ENCODE measurements around the gene OSER1. TPM values are rescaled to one million over a fixed set of nuclear protein-coding genes. Genes with fewer than 3 reads are reported as not detected.

OSER1 gene
- total RNA-seq, 1 experiment from 2014 or later: 24.3 TPM

DNA sequence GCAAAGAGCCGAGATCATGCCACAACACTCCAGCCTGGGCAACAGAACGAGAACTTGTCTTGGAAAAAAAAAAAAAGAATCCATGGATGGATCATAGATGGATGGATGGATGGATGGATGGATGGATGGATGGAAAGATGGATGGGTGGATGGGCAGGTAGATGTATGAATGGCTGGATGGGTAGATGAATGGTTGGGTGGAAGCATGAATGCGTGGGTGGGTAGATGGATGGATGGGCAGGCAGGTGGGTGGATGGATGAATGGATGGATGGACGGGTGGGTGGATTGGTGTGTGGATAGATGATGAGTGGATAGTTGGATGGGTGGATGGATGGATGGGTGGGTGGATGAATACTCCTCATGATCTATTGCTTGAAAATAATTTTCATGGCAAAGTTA, 25.0 kb downstream of the OSER1 start:
- no peaks in the 10 kb centered on the region; the same call in 1 of the 2 replicates for H3K27me3 Mint-ChIP-seq (ENCODE audit: low read depth)
- H3K36me3 Mint-ChIP-seq: no peaks in the 10 kb centered on the region
- H3K4me3 Mint-ChIP-seq: no peak overlapping the region
- ChIA-PET CTCF (interaction anchor here (0.8 kb wide), 1 partner anchor 69 kb away, joined by 3 read pairs; no protein-coding TSS in a partner anchor), POLR2A (no interaction called here)
- DNase-seq (ENCODE audit: low spot score) (no peak), ATAC-seq (no peak)
- H3K27ac Mint-ChIP-seq: no peak overlapping the region
- H3K4me1 Mint-ChIP-seq: peaks cover 21% of the 10 kb centered on the region
- H3K9me3 Mint-ChIP-seq: no peaks in the 10 kb centered on the region
- TF ChIP-seq ZNF671 (CRISPR knock-in tag; IDR thresholded peaks at IDR 0.05) (no peak), ETV6 (CRISPR knock-in tag; IDR thresholded peaks at IDR 0.05) (no peak), FOXJ3 (CRISPR knock-in tag; IDR thresholded peaks at IDR 0.05; ENCODE audit: borderline replicate concordance) (no peak), KAT7 (CRISPR knock-in tag; IDR thresholded peaks at IDR 0.05; ENCODE audit: borderline replicate concordance) (no peak), FOXP1 (CRISPR knock-in tag; IDR thresholded peaks at IDR 0.05; ENCODE audit: borderline replicate concordance) (no peak)
- TF ChIP-seq, protein P1, sequence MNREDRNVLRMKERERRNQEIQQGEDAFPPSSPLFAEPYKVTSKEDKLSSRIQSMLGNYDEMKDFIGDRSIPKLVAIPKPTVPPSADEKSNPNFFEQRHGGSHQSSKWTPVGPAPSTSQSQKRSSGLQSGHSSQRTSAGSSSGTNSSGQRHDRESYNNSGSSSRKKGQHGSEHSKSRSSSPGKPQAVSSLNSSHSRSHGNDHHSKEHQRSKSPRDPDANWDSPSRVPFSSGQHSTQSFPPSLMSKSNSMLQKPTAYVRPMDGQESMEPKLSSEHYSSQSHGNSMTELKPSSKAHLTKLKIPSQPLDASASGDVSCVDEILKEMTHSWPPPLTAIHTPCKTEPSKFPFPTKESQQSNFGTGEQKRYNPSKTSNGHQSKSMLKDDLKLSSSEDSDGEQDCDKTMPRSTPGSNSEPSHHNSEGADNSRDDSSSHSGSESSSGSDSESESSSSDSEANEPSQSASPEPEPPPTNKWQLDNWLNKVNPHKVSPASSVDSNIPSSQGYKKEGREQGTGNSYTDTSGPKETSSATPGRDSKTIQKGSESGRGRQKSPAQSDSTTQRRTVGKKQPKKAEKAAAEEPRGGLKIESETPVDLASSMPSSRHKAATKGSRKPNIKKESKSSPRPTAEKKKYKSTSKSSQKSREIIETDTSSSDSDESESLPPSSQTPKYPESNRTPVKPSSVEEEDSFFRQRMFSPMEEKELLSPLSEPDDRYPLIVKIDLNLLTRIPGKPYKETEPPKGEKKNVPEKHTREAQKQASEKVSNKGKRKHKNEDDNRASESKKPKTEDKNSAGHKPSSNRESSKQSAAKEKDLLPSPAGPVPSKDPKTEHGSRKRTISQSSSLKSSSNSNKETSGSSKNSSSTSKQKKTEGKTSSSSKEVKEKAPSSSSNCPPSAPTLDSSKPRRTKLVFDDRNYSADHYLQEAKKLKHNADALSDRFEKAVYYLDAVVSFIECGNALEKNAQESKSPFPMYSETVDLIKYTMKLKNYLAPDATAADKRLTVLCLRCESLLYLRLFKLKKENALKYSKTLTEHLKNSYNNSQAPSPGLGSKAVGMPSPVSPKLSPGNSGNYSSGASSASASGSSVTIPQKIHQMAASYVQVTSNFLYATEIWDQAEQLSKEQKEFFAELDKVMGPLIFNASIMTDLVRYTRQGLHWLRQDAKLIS (CRISPR knock-in tag; IDR thresholded peaks at IDR 0.05; ENCODE audit: borderline replicate concordance): no peak
- TF ChIP-seq, protein P2, sequence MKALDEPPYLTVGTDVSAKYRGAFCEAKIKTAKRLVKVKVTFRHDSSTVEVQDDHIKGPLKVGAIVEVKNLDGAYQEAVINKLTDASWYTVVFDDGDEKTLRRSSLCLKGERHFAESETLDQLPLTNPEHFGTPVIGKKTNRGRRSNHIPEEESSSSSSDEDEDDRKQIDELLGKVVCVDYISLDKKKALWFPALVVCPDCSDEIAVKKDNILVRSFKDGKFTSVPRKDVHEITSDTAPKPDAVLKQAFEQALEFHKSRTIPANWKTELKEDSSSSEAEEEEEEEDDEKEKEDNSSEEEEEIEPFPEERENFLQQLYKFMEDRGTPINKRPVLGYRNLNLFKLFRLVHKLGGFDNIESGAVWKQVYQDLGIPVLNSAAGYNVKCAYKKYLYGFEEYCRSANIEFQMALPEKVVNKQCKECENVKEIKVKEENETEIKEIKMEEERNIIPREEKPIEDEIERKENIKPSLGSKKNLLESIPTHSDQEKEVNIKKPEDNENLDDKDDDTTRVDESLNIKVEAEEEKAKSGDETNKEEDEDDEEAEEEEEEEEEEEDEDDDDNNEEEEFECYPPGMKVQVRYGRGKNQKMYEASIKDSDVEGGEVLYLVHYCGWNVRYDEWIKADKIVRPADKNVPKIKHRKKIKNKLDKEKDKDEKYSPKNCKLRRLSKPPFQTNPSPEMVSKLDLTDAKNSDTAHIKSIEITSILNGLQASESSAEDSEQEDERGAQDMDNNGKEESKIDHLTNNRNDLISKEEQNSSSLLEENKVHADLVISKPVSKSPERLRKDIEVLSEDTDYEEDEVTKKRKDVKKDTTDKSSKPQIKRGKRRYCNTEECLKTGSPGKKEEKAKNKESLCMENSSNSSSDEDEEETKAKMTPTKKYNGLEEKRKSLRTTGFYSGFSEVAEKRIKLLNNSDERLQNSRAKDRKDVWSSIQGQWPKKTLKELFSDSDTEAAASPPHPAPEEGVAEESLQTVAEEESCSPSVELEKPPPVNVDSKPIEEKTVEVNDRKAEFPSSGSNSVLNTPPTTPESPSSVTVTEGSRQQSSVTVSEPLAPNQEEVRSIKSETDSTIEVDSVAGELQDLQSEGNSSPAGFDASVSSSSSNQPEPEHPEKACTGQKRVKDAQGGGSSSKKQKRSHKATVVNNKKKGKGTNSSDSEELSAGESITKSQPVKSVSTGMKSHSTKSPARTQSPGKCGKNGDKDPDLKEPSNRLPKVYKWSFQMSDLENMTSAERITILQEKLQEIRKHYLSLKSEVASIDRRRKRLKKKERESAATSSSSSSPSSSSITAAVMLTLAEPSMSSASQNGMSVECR (CRISPR knock-in tag; IDR thresholded peaks at IDR 0.05; ENCODE audit: borderline replicate concordance): no peak

DNA sequence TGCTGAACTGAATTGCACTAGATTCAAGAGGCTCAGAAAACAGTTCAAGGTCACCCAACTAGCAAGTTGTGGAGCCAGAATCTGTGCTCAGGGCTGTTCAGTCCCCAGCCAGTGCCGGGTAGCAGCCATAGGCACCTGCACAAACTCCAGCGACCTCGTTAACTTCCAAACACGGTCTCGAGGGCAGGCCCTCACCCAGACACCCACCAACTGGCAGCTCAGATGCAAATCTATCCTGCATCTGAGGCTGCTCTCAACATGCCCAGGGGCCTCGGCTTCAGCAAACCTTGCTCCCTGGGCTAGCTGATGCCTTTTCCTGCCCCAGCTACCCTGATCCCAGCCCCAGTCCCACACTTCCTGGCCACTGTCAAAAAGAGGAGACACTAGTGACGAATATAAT, 27.3 kb downstream of the OSER1 start:
- Mint-ChIP-seq H3K4me1 (peaks cover 22% of the 10 kb centered on the region), H3K27me3 (ENCODE audit: low read depth) (no peaks in the 10 kb centered on the region; the same call in 1 of the 2 replicates), H3K36me3 (no peaks in the 10 kb centered on the region), H3K27ac (no peak overlapping the region), H3K9me3 (no peaks in the 10 kb centered on the region), H3K4me3 (no peak overlapping the region)
- ATAC-seq (no peak), DNase-seq (ENCODE audit: low spot score) (no peak)
- ChIA-PET POLR2A (interaction anchor here (1.0 kb wide), 1 partner anchor 28 kb away, joined by 3 read pairs; no protein-coding TSS in a partner anchor), CTCF (interaction anchor here (1.9 kb wide), 1 partner anchor 67 kb away, joined by 7 read pairs; no protein-coding TSS in a partner anchor)
- TF ChIP-seq CREM (CRISPR knock-in tag; IDR thresholded peaks at IDR 0.05) (no peak), JUN (CRISPR knock-in tag; IDR thresholded peaks at IDR 0.05) (no peak), GRHL2 (CRISPR knock-in tag; IDR thresholded peaks at IDR 0.05; ENCODE audit: insufficient replicate concordance, severe bottlenecking) (no peak), SP1 (CRISPR knock-in tag; conservative IDR thresholded peaks at IDR 0.05) (no peak), MYBL2 (CRISPR knock-in tag; IDR thresholded peaks at IDR 0.05) (no peak)
- TF ChIP-seq, protein P3, sequence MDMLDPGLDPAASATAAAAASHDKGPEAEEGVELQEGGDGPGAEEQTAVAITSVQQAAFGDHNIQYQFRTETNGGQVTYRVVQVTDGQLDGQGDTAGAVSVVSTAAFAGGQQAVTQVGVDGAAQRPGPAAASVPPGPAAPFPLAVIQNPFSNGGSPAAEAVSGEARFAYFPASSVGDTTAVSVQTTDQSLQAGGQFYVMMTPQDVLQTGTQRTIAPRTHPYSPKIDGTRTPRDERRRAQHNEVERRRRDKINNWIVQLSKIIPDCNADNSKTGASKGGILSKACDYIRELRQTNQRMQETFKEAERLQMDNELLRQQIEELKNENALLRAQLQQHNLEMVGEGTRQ (CRISPR knock-in tag; IDR thresholded peaks at IDR 0.05): no peak
- TF ChIP-seq, protein P4, sequence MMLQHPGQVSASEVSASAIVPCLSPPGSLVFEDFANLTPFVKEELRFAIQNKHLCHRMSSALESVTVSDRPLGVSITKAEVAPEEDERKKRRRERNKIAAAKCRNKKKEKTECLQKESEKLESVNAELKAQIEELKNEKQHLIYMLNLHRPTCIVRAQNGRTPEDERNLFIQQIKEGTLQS (CRISPR knock-in tag; conservative IDR thresholded peaks at IDR 0.05): no peak
- TF ChIP-seq, protein P5, sequence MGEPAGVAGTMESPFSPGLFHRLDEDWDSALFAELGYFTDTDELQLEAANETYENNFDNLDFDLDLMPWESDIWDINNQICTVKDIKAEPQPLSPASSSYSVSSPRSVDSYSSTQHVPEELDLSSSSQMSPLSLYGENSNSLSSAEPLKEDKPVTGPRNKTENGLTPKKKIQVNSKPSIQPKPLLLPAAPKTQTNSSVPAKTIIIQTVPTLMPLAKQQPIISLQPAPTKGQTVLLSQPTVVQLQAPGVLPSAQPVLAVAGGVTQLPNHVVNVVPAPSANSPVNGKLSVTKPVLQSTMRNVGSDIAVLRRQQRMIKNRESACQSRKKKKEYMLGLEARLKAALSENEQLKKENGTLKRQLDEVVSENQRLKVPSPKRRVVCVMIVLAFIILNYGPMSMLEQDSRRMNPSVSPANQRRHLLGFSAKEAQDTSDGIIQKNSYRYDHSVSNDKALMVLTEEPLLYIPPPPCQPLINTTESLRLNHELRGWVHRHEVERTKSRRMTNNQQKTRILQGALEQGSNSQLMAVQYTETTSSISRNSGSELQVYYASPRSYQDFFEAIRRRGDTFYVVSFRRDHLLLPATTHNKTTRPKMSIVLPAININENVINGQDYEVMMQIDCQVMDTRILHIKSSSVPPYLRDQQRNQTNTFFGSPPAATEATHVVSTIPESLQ (CRISPR knock-in tag; IDR thresholded peaks at IDR 0.05): no peak
- TF ChIP-seq, protein P6, sequence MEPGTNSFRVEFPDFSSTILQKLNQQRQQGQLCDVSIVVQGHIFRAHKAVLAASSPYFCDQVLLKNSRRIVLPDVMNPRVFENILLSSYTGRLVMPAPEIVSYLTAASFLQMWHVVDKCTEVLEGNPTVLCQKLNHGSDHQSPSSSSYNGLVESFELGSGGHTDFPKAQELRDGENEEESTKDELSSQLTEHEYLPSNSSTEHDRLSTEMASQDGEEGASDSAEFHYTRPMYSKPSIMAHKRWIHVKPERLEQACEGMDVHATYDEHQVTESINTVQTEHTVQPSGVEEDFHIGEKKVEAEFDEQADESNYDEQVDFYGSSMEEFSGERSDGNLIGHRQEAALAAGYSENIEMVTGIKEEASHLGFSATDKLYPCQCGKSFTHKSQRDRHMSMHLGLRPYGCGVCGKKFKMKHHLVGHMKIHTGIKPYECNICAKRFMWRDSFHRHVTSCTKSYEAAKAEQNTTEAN (CRISPR knock-in tag; IDR thresholded peaks at IDR 0.05): no peak
- TF ChIP-seq, protein P7, sequence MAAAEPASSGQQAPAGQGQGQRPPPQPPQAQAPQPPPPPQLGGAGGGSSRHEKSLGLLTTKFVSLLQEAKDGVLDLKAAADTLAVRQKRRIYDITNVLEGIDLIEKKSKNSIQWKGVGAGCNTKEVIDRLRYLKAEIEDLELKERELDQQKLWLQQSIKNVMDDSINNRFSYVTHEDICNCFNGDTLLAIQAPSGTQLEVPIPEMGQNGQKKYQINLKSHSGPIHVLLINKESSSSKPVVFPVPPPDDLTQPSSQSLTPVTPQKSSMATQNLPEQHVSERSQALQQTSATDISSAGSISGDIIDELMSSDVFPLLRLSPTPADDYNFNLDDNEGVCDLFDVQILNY (CRISPR knock-in tag; IDR thresholded peaks at IDR 0.05): no peak
- TF ChIP-seq, protein P8, sequence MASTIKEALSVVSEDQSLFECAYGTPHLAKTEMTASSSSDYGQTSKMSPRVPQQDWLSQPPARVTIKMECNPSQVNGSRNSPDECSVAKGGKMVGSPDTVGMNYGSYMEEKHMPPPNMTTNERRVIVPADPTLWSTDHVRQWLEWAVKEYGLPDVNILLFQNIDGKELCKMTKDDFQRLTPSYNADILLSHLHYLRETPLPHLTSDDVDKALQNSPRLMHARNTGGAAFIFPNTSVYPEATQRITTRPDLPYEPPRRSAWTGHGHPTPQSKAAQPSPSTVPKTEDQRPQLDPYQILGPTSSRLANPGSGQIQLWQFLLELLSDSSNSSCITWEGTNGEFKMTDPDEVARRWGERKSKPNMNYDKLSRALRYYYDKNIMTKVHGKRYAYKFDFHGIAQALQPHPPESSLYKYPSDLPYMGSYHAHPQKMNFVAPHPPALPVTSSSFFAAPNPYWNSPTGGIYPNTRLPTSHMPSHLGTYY (CRISPR knock-in tag; IDR thresholded peaks at IDR 0.05): no peak
- TF ChIP-seq, protein P9, sequence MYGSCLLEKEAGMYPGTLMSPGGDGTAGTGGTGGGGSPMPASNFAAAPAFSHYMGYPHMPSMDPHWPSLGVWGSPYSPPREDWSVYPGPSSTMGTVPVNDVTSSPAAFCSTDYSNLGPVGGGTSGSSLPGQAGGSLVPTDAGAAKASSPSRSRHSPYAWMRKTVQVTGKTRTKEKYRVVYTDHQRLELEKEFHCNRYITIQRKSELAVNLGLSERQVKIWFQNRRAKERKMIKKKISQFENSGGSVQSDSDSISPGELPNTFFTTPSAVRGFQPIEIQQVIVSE (CRISPR knock-in tag; IDR thresholded peaks at IDR 0.05; ENCODE audit: borderline replicate concordance): no peak
